ENCODE data around the gene NOL9. TPM values are rescaled to one million over a fixed set of nuclear protein-coding genes. Genes with fewer than 3 reads are reported as not detected.
"Not testable (repeated sequence)": the region's sequence is repeated elsewhere in the genome, so short reads cannot be mapped to it uniquely, and the experiment has no call there.

Gene NOL9
- total and polyA plus RNA-seq, 2 of the 13 experiments (the other 11 are each of a cell fraction or from before 2014, with no cell fraction given) = 18.0 to 24.7 TPM

DNA sequence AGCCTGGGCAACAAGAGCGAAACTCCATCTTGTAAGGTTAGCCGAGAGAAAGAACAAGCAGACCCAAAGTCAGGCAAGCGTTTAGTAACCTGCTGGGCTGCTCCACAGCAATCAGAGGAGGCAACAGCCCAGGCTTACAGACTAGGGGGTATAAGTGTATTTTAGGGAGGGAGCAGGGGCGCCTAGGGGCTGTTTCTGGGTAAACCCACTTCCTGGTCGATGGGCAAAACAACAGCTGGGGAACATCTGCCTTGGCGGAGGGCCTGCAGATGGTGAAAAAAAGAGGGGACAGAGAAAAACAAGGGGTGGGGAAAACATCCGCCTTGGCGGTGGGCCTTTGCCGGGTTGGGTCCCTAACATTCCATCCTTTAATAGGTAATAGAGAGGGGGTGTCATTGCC lies 6.0 kb upstream of the NOL9 start:
- TF ChIP-seq ZNF180 (CRISPR knock-in tag; IDR thresholded peaks at IDR 0.05; ENCODE audit: borderline replicate concordance, low read depth) = no peak
- no peak for TF ChIP-seq ZBTB21 (CRISPR knock-in tag; IDR thresholded peaks at IDR 0.05)
- no peak for TF ChIP-seq RBFOX2 (IDR thresholded peaks at IDR 0.05; ENCODE audit: low read depth, low read length)
- TF ChIP-seq IRX3 (CRISPR knock-in tag; IDR thresholded peaks at IDR 0.05; ENCODE audit: borderline replicate concordance, low read depth) = no peak
- TF ChIP-seq, protein P1, sequence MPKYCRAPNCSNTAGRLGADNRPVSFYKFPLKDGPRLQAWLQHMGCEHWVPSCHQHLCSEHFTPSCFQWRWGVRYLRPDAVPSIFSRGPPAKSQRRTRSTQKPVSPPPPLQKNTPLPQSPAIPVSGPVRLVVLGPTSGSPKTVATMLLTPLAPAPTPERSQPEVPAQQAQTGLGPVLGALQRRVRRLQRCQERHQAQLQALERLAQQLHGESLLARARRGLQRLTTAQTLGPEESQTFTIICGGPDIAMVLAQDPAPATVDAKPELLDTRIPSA (CRISPR knock-in tag; IDR thresholded peaks at IDR 0.05; ENCODE audit: borderline replicate concordance) = no peak
- TF ChIP-seq ZSCAN22 (CRISPR knock-in tag; IDR thresholded peaks at IDR 0.05) = no peak
- no peak for TF ChIP-seq ZNF441 (CRISPR knock-in tag; IDR thresholded peaks at IDR 0.05; ENCODE audit: borderline replicate concordance)
- TF ChIP-seq, protein P2, sequence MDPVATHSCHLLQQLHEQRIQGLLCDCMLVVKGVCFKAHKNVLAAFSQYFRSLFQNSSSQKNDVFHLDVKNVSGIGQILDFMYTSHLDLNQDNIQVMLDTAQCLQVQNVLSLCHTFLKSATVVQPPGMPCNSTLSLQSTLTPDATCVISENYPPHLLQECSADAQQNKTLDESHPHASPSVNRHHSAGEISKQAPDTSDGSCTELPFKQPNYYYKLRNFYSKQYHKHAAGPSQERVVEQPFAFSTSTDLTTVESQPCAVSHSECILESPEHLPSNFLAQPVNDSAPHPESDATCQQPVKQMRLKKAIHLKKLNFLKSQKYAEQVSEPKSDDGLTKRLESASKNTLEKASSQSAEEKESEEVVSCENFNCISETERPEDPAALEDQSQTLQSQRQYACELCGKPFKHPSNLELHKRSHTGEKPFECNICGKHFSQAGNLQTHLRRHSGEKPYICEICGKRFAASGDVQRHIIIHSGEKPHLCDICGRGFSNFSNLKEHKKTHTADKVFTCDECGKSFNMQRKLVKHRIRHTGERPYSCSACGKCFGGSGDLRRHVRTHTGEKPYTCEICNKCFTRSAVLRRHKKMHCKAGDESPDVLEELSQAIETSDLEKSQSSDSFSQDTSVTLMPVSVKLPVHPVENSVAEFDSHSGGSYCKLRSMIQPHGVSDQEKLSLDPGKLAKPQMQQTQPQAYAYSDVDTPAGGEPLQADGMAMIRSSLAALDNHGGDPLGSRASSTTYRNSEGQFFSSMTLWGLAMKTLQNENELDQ (CRISPR knock-in tag; IDR thresholded peaks at IDR 0.05; ENCODE audit: borderline replicate concordance) = no peak
- no peak for TF ChIP-seq ZMYM3 (CRISPR knock-in tag; IDR thresholded peaks at IDR 0.05)
- no peak for TF ChIP-seq HOXD1 (CRISPR knock-in tag; IDR thresholded peaks at IDR 0.05)
- TF ChIP-seq ZNF329 (CRISPR knock-in tag; IDR thresholded peaks at IDR 0.05; ENCODE audit: low read depth) = no peak
- no peak for TF ChIP-seq ARNT2 (CRISPR knock-in tag; IDR thresholded peaks at IDR 0.05; ENCODE audit: low read depth)
- no peak for TF ChIP-seq ZNF850 (CRISPR knock-in tag; conservative IDR thresholded peaks at IDR 0.05)
- no peaks in the 10 kb centered on the region for H3K9me3 ChIP-seq (ENCODE audit: low read length)
- ChIA-PET CTCF (ENCODE audit: low intra/inter-chr PET ratio, low total read pairs) (no interaction called here), POLR2A (no interaction called here)
- no peaks in the 10 kb centered on the region for H4K20me1 ChIP-seq (ENCODE audit: insufficient read depth, low read length)
- H3K27ac ChIP-seq (ENCODE audit: extremely low read length, insufficient read depth, low read length) = no peak overlapping the region
- no peak for ATAC-seq
- no TSS peak for BruUV-seq (replicated peaks)
- in situ Hi-C loops (cut with HindIII; ENCODE audit: extremely low pct_ligation_motif_present, low pct_unique_long_range_greater_than_20kb) = no loop called here
- H3K4me1 ChIP-seq (ENCODE audit: insufficient read depth, low read length) = peaks cover 22% of the 10 kb centered on the region
- WGBS (ENCODE audit: low lambda C conversion rate) = 79% methylated on average over 9 of the region's 9 CpGs
- FAIRE-seq = no peak
- peaks cover 1 to 30% of the 10 kb centered on the region in 2 experiments; a peak in 3 of 5 replicates for H3K27me3 ChIP-seq (ENCODE audit: control insufficient read depth in 1 of 2, insufficient read depth in 2 of 2, low read length in 2 of 2)
- H3K4me3 ChIP-seq (replicated peaks in 1 of 3; ENCODE audit: insufficient read depth in 1 of 3, low read depth in 2 of 3, low read length in 3 of 3) = no peak overlapping the region
- no peak for DNase-seq (ENCODE audit: low spot score)
- intact Hi-C loops (cut with micrococcal nuclease; ENCODE audit: unreplicated experiment) = no loop called here
- no peaks in the 10 kb centered on the region for H3K79me2 ChIP-seq (ENCODE audit: insufficient read depth, low read length)
- H2AFZ ChIP-seq (ENCODE audit: low read length) = no peak overlapping the region
- no peak overlapping the region for H3K9ac ChIP-seq (ENCODE audit: insufficient read depth, low read depth, low read length)
- H3K4me2 ChIP-seq (ENCODE audit: low read depth, low read length) = no peak overlapping the region
- H3K36me3 ChIP-seq (replicated peaks in 1 of 2; ENCODE audit: control insufficient read depth in 1 of 2, insufficient read depth in 2 of 2, low read length in 2 of 2) = no peaks in the 10 kb centered on the region

DNA sequence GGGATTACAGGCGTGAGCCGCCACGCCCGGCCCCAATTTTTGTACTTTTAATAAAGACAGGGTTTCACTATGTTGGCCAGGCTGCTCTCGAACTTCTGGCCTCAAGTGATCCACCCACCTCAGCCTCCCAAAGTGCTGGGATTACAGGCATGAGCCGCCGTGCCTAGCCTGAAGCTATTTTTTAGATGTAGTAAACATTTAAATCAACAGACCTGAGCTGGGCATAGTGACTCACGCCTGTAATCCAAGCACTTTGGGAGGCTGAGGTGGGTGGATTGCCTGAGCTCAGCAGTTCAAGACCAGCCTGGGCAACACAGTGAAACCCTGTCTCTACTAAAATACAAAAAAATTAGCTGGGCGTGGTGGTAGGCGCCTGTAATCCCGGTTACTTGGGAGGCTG lies 4.8 kb upstream of the NOL9 start:
- CTCF ChIA-PET (ENCODE audit: low intra/inter-chr PET ratio, low total read pairs); DNase-seq (ENCODE audit: low spot score); in situ Hi-C loops (cut with HindIII; ENCODE audit: extremely low pct_ligation_motif_present, low pct_unique_long_range_greater_than_20kb); H2AFZ ChIP-seq (ENCODE audit: low read length); H3K79me2 ChIP-seq (ENCODE audit: insufficient read depth, low read length); intact Hi-C loops (cut with micrococcal nuclease; ENCODE audit: unreplicated experiment); H3K4me2 ChIP-seq (ENCODE audit: low read depth, low read length); POLR2A ChIA-PET; H3K36me3 ChIP-seq (replicated peaks in 1 of 2; ENCODE audit: control insufficient read depth in 1 of 2, insufficient read depth in 2 of 2, low read length in 2 of 2); H3K9ac ChIP-seq (ENCODE audit: insufficient read depth, low read depth, low read length); BruUV-seq (replicated peaks); ATAC-seq; FAIRE-seq; H3K9me3 ChIP-seq (ENCODE audit: low read length); H4K20me1 ChIP-seq (ENCODE audit: insufficient read depth, low read length); H3K27ac ChIP-seq (ENCODE audit: extremely low read length, insufficient read depth, low read length); H3K4me3 ChIP-seq (replicated peaks in 1 of 3; ENCODE audit: insufficient read depth in 1 of 3, low read depth in 2 of 3, low read length in 3 of 3): not testable (repeated sequence)
- 60% methylated on average over 11 of the region's 11 CpGs for WGBS (ENCODE audit: low lambda C conversion rate)
- H3K27me3 ChIP-seq (ENCODE audit: control insufficient read depth in 1 of 2, insufficient read depth in 2 of 2, low read length in 2 of 2) = peaks cover 1 to 19% of the 10 kb centered on the region in 2 experiments; a peak in 3 of 5 replicates
- peaks cover 27% of the 10 kb centered on the region for H3K4me1 ChIP-seq (ENCODE audit: insufficient read depth, low read length)
